Measurements from ENCODE around the gene GMNN. TPM values are rescaled to one million over a fixed set of nuclear protein-coding genes. Genes with fewer than 3 reads are reported as not detected.

The GMNN gene
- total RNA-seq, 1 donor from 2014 or later: 24.0 TPM

DNA sequence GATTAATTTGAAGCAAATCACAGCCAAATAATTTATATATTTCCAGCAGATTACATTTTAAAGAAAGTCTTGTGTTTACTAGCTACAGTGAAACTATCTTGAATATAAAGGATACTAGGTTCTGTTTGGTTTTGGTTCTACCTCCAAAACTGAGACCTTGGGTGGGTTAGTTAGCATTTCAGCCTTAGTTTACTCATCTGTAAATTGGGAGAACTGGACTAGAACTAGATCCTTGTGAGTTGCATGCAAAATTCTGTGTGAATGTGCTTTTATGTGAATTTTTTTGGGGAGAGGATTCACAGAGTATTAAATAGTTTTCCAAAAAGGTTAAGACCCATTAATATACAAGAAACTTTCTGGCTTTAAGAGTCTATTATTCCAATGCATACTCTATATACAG, 4.1 kb downstream of the GMNN start:
- Histone ChIP-seq H3K36me3 (ENCODE audit: control insufficient read depth, insufficient read depth, low read length) (no peaks in the 10 kb centered on the region), H3K4me3 (ENCODE audit: low read depth, low read length) (no peak overlapping the region), H3K27me3 (ENCODE audit: control insufficient read depth, insufficient read depth, low read length) (no peaks in the 10 kb centered on the region)
- DNase-seq (ENCODE audit: low read depth): no peak
- TF ChIP-seq, protein P1, sequence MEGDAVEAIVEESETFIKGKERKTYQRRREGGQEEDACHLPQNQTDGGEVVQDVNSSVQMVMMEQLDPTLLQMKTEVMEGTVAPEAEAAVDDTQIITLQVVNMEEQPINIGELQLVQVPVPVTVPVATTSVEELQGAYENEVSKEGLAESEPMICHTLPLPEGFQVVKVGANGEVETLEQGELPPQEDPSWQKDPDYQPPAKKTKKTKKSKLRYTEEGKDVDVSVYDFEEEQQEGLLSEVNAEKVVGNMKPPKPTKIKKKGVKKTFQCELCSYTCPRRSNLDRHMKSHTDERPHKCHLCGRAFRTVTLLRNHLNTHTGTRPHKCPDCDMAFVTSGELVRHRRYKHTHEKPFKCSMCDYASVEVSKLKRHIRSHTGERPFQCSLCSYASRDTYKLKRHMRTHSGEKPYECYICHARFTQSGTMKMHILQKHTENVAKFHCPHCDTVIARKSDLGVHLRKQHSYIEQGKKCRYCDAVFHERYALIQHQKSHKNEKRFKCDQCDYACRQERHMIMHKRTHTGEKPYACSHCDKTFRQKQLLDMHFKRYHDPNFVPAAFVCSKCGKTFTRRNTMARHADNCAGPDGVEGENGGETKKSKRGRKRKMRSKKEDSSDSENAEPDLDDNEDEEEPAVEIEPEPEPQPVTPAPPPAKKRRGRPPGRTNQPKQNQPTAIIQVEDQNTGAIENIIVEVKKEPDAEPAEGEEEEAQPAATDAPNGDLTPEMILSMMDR (IDR thresholded peaks at IDR 0.05; ENCODE audit: insufficient read depth, low read length, poor library complexity, severe bottlenecking): no peak

DNA sequence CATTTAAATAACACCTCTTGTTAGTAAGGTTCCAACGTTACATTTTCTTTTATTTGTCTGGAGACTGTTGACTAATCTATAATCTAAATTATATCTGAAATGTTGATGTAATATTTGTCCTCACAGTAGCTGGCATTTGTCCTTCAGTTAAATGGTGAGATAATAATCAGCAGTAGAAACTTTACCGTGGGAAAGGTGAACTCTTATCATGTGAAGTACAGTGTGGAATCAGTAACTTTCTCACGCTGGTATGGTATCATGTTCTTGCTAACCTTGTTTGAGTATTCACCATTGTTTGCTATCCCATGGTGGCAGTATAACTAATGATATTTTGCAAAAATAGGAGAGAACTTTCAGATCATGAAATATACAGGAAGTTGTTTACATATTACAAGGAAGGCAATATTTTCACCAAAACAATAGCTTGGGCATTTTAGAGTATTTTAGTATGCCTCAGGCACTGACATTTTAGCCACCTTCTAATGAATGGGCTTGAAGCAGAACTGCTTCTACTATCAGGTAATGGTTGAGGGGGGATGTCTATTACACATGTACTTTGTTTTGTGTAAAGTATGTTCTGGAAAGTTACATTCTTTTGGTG, 4.8 kb downstream of the GMNN start:
- Histone ChIP-seq H3K27me3 (ENCODE audit: control insufficient read depth, insufficient read depth, low read length) (no peaks in the 10 kb centered on the region), H3K4me3 (ENCODE audit: low read depth, low read length) (no peak overlapping the region), H3K36me3 (ENCODE audit: control insufficient read depth, insufficient read depth, low read length) (no peaks in the 10 kb centered on the region)
- TF ChIP-seq, protein P1 (IDR thresholded peaks at IDR 0.05; ENCODE audit: insufficient read depth, low read length, poor library complexity, severe bottlenecking): no peak
- no peak for DNase-seq (ENCODE audit: low read depth)

DNA sequence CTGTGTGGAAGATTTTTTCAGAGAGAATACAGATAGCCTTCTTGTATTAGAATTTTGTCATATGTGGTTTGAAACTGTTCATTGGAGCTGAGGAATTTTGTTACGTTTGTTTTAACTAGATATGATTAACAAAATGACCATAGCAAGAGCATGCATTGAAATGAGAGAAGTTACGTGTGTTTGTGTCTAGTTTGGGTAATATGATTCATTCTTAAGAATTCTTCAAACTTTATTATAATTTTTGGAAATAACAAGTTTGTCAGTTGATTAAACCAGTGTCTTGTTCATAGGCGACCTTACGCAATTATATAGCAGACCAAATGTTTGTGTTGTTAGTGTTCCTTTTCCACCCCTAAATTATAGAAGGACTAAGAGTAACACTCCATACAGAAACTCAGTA, 5.5 kb downstream of the GMNN start:
- H3K27me3 ChIP-seq (ENCODE audit: control insufficient read depth, insufficient read depth, low read length): no peaks in the 10 kb centered on the region
- TF ChIP-seq, protein P1 (IDR thresholded peaks at IDR 0.05; ENCODE audit: insufficient read depth, low read length, poor library complexity, severe bottlenecking): no peak
- DNase-seq (ENCODE audit: low read depth): no peak
- H3K36me3 ChIP-seq (ENCODE audit: control insufficient read depth, insufficient read depth, low read length): no peaks in the 10 kb centered on the region
- no peak overlapping the region for H3K4me3 ChIP-seq (ENCODE audit: low read depth, low read length)

DNA sequence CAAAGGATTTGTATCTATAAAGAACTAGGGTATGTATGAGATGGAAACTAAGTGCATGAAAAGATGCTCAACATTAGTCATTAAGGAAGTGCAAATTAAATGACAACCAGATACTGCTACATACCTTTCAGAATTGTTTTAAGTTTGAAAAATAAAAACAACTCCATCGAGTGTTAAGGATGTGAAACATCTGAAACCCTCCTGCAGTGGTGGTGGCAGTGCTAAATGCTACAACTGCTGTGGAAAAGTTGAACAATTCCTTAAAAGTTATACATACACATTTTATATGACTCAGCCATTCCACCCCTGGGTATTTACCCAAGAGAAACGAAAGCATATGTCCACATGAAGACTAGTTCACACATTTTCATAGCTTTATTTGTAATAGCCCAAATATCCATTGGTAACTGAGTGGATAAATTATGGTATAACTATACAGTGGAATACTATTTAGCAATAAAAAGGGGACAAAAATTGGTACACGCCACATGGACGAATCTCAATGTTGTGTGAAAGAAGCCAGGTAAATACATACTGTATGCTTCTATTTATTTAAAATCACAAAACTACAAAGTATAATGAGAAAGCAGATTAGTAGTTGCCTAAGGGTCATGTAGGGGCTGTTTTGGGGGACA, 13.4 kb downstream of the GMNN start:
- DNase-seq (ENCODE audit: low read depth): no peak
- TF ChIP-seq, protein P1 (IDR thresholded peaks at IDR 0.05; ENCODE audit: insufficient read depth, low read length, poor library complexity, severe bottlenecking): no peak
- Histone ChIP-seq H3K36me3 (ENCODE audit: control insufficient read depth, insufficient read depth, low read length) (no peaks in the 10 kb centered on the region), H3K27me3 (ENCODE audit: control insufficient read depth, insufficient read depth, low read length) (no peaks in the 10 kb centered on the region), H3K4me3 (ENCODE audit: low read depth, low read length) (no peak overlapping the region)

DNA sequence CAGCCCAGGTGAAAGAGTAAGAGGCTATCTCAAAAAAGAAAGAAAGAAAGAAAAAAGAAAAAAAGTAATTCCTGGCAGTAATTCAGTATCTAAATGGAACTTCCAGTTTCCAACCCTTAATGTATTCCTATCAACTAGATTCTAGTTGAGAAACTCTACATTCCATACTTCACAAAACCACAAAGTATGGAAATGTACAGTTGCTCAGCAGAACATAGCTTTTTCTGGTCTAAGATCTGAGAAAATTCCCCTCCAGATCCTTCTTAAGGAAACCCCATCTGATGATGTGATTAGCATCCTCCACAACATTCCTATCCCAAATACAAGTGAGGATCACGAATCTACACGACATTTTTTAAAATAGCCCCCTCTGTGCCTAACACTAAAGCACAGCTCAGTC, 20.4 kb downstream of the GMNN start:
- no peak overlapping the region for H3K4me3 ChIP-seq (ENCODE audit: low read depth, low read length)
- TF ChIP-seq, protein P1 (IDR thresholded peaks at IDR 0.05; ENCODE audit: insufficient read depth, low read length, poor library complexity, severe bottlenecking): no peak
- no peak for DNase-seq (ENCODE audit: low read depth)
- H3K27me3 ChIP-seq (ENCODE audit: control insufficient read depth, insufficient read depth, low read length): no peaks in the 10 kb centered on the region
- H3K36me3 ChIP-seq (ENCODE audit: control insufficient read depth, insufficient read depth, low read length): no peaks in the 10 kb centered on the region
